Kidney (tissue), 14 donors: Measurements from ENCODE around the gene C1QTNF12. TPM values are rescaled to one million over a fixed set of nuclear protein-coding genes. Genes with fewer than 3 reads are reported as not detected.

Source experiments
- DNase-seq, 5 donors: peaks; one replicate each; pipeline ENCODE4 v3.0.0-alpha.2; 2013 to 2020
- FAIRE-seq: peaks from 2 replicates; lab custom pipeline; 2012; peaks lifted over from hg19 to GRCh38; lab: Jason Lieb, UNC
- H3K27ac ChIP-seq, 2 donors: one replicate each; pipeline ENCODE4 v1.7.0; 2013; ENCODE audit warnings: low read depth in 2 of 2, low read length in 2 of 2, inconsistent platforms in 1 of 2
- H3K27me3 ChIP-seq: one replicate; pipeline ENCODE4 v1.7.1; 2013; ENCODE audit warnings: low read length, inconsistent platforms; ENCODE audit not compliant: control insufficient read depth, insufficient read depth
- H3K36me3 ChIP-seq, 3 donors: one replicate each; pipeline versions ENCODE4 v1.7.0 to v1.7.1; 2013; ENCODE audit warnings: low read length in 3 of 3, control low read depth in 1 of 3, inconsistent platforms in 1 of 3; ENCODE audit not compliant: insufficient read depth in 3 of 3, control insufficient read depth in 2 of 3
- H3K4me1 ChIP-seq, 3 donors: one replicate each; pipeline versions ENCODE4 v1.7.0 to v1.7.1; 2013; ENCODE audit warnings: low read length in 3 of 3, inconsistent platforms in 1 of 3, low read depth in 1 of 3; ENCODE audit not compliant: control insufficient read depth in 2 of 3, insufficient read depth in 2 of 3
- H3K4me3 ChIP-seq, 3 donors: one replicate each; pipeline versions ENCODE4 v1.7.0 to v1.8.1; 2013; ENCODE audit warnings: low read length in 3 of 3, control low read depth in 1 of 3, inconsistent platforms in 1 of 3
- H3K9ac ChIP-seq, 3 donors: one replicate each; pipeline versions ENCODE4 v1.7.0 to v1.7.1; 2013; ENCODE audit warnings: low read length in 3 of 3, control low read depth in 1 of 3, inconsistent platforms in 1 of 3
- H3K9me3 ChIP-seq, 3 donors: one replicate each; pipeline versions ENCODE4 v1.7.0 to v1.7.1; 2013; ENCODE audit warnings: low read length in 3 of 3, control low read depth in 1 of 3, inconsistent platforms in 1 of 3; ENCODE audit not compliant: control insufficient read depth in 2 of 3, insufficient read depth in 1 of 3
- CTCF ChIP-seq: IDR thresholded peaks from 3 replicates; pipeline ENCODE4 v1.5.1; 2012; ENCODE audit warnings: mild to moderate bottlenecking, moderate library complexity, borderline replicate concordance; ENCODE audit not compliant: insufficient read depth; ENCODE audit errors: extremely low read depth
- intact Hi-C: fragments of 100-400 bp; cut with DNase I; formaldehyde crosslinking; loops from one replicate; pipeline ENCODE4 v1.11.1; 2022
- polyA plus RNA-seq: library from polyadenylated mRNA; stranded (reverse); fragments of 350-450 nt; fragmentation: Illumina TruSeq; extraction: RNeasy Lipid Tissue Mini Kit (QIAGEN cat#74804); gene quantifications from one replicate; pipeline ENCODE4 v1.2.3, GENCODE V29; 2014; ENCODE audit warnings: low read depth, low replicate concordance; ENCODE audit not compliant: insufficient read depth
- total RNA-seq: library from RNA; stranded (reverse); fragmentation: NEBNext Ultra II Directional; extraction: Animal tissue kit (Norgen Biotek cat#: 25700); gene quantifications from one replicate; pipeline ENCODE4 v1.2.1, GENCODE V29; 2021
- donor health status: control.
- donor health status: control.
- donor health status: control.
- donor health status: control.
- donor health status: control.
- donor health status: DM: yes; HTN: yes; CAD: no.
- donor health status: Normal renal cell carcinoma (clear cell type).

The C1QTNF12 gene
- total and polyA plus RNA-seq, 2 donors from 2014 or later, result 3.1 to 9.9 TPM

DNA sequence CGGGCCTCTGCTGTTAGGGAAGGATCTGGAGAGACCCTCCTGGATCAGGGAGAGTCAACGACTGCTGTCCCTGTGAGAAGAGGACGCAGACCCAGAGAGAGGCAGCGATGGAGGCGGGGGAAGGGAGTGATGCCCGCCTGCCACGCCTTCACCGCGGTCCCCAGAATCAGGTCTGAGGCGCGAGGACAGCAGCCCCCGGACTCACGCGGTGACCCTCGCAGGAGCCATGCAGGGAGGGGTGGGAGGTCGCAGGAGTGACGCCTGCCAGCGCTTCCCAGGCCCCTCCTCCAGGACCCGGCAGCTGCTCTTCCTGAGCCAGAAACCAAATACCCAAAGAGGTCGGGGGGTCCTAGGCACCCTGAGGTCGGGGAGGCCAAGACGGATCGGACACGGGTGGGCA is 26.3 kb downstream of the C1QTNF12 start:
- DNase-seq (no peak), FAIRE-seq (no peak)
- H3K9ac ChIP-seq, result no peak overlapping the region
- H3K9me3 ChIP-seq, result no peaks in the 10 kb centered on the region
- intact Hi-C loops, result no loop called here
- H3K4me3 ChIP-seq, result no peak overlapping the region
- H3K4me1 ChIP-seq, result no peaks in the 10 kb centered on the region
- no peak overlapping the region for H3K27ac ChIP-seq
- H3K27me3 ChIP-seq, result no peaks in the 10 kb centered on the region
- TF ChIP-seq CTCF, result no peak
- H3K36me3 ChIP-seq, result peaks cover 4 to 28% (median 17%) of the 10 kb centered on the region in 3 donors

DNA sequence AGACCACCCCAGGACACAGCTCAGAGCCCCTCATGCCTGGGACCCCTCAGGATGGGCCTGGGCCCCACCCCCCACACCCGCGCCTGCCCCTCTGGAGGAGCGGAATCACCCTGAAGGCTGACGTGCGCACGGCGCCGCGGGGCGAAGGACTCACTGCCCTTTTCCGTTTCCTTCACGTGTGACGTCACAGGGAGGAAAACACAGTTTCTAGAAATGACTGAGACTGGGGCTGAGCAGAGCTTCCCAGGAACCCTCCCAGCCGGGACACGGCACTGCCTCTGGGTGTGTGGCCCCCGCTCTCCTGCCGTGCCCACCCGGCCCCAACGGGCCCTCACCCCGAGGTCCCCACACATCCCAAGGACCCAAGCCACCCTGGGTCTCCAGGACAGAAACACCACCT is 27.2 kb downstream of the C1QTNF12 start:
- Histone ChIP-seq H3K4me3 (no peak overlapping the region), H3K27me3 (no peaks in the 10 kb centered on the region), H3K36me3 (peaks cover 4 to 20% (median 14%) of the 10 kb centered on the region in 3 donors), H3K9me3 (no peaks in the 10 kb centered on the region), H3K27ac (no peak overlapping the region), H3K9ac (no peak overlapping the region), H3K4me1 (peaks cover 0 to 2% (median 0%) of the 10 kb centered on the region in 3 donors)
- TF ChIP-seq CTCF, result no peak
- no peak for DNase-seq
- intact Hi-C loops, result no loop called here
- no peak for FAIRE-seq

DNA sequence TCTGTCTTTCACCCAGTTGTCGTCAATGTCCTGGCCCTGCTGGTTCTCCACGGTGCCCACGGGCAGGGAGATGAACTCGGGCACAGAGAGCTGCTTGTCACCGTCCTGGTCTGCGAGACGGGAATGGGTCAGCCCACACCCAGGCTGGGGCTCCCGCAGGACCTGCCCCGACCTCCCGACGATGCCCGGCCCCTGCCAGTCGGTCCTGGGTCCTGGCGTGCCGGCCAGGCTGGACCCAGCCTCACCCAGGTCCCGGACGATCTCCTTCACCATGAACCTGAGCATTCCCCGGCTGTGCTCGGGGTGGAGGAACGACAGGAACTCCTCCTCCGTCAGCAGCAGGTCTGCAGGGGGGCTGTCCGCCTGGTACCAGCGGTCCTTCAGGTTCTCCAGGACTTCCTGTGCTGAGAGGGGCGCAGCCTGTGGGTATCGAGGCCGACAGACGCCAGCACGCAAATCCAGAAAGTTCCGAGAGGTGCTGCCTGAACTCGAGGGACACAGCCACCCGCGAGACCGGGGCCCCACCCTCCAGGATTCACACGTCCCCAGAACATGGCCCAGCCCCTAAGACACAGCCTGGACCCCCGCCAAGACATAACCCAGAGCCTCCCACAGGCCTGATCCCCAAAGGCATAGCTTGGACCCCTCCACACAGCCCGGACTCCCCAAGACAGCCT is 27.9 kb downstream of the C1QTNF12 start:
- Histone ChIP-seq H3K36me3 (peaks cover 4 to 20% (median 14%) of the 10 kb centered on the region in 3 donors), H3K9me3 (no peaks in the 10 kb centered on the region), H3K4me1 (peaks cover 0 to 2% (median 0%) of the 10 kb centered on the region in 3 donors), H3K27ac (no peak overlapping the region), H3K4me3 (no peak overlapping the region), H3K27me3 (no peaks in the 10 kb centered on the region), H3K9ac (no peak overlapping the region)
- DNase-seq (no peak), FAIRE-seq (no peak)
- no peak for TF ChIP-seq CTCF
- intact Hi-C loops, result no loop called here
